NCI-H1436 treated with DMSO at 0.1 percent for 48 hours (cell line): Measurements from ENCODE around the gene UBR7.

Source experiments
- DNase-seq: peaks from one replicate; lab custom pipeline; 2025; lab: John Stamatoyannopoulos, UW

The UBR7 gene

DNA sequence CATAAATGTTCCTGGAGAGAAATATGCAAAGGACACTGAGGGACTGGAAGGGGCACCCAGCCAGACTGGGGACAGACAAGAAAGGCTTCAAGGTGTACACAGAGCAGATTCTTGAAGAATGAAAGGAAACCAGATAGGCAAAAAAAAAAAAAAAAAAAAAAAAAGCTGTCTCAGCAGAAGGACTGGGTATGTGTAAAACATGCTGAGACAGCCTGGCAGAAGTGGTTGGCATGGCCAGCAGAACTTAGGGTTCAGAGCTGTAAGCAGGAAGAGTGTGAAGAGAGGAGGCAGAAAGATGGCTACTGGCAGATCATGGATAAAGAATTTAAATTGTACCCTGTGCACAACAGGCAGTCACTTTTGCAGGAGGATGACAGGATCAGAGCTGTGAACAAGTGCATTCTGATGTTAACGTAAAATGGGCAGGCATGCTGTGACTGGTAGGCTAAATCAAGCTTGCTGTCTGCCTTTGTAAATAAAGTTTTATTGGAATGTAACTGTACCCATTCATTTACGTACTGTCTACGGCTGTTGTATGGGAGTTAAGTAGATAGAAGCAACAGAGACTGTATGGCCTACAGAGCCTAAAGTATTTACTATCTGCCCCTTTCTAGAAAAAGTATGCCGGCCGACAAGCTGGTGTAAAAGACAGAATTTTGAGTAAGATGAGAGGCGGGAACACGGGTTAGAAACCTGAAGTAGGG is 42.2 kb downstream of the UBR7 start:
- DNase-seq: no peak

DNA sequence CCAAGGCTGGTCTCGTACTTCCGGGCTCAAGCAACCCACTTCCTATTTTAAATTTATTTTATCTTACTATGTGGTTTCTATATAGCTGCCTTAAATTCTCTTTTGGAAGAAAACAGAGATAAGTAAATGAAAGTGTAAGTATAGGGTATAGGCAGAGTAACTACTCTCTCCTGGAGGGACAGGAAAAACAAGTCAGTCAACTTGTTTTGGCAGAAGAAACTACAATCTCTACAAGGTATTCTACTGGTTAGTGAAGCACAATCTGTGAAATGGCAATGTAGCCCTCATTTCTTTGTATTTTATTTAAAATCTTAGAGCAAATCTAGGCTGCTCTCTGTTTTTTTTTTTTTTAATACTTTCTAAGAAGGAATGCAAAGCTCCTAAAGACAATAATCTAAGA is 55.4 kb downstream of the UBR7 start:
- DNase-seq: no peak

DNA sequence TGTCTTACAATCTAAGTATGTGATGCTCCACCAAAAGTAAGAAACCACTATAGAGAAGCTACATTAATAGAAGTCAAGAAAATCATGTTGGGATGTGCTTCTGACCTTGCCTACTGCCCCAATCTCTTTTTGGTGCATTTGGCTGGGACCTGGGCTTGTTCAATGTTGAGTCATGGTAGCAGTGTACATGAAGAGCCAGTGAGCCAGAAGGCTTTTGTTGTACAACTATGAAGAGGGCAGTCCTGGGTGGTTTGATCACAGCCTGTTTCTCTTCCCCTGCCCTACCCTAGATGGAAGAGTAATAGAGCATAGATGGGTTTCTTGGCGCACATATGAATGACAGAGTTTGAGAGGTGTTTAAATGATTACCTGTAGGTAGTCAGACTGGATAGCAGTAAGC is 56.4 kb downstream of the UBR7 start:
- no peak for DNase-seq

DNA sequence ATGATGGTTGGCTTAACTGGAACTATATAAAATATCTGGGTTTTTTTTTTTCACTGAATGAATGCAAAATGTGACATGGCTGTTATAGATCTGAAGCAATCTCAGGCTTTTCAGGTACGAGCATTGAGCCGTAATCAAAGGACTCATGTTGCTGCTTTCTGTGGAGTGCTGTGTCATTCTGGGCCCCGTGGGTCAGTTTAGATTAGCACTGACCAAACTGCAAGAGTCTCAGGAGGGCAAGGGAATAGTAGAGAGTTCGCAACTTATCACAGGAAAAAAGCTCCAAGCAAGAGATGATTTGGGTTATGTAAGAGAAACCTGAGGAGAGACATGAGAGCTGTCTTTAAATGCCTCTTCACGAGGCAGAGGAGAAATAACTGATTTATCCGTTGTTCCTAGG is 59.1 kb downstream of the UBR7 start:
- no peak for DNase-seq

DNA sequence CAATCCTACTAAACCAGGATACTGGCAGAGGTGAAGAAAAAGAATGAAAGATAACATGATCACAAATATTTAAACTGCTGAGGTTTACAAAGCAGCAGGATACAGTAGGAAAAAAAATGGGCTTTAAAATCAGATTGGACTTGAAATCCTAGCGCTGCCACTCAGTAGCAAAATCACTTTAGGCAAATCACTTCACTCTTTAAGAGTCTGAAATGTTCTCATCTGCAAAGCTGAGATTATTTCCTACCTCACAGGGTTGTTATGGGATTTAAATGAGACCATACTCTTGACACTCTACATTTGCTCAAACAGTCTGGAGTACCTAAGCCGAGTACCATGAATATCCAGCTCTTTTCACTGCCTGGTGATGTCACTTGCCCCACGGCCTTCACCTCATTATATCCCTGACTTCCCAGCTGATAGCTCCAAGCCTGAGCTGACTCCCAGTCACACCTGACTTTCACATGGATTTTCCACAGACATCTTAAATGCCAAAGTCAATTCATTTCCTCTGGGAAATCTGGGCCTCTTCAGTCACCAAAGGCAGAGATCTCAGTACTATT is 60.2 kb downstream of the UBR7 start:
- no peak for DNase-seq

DNA sequence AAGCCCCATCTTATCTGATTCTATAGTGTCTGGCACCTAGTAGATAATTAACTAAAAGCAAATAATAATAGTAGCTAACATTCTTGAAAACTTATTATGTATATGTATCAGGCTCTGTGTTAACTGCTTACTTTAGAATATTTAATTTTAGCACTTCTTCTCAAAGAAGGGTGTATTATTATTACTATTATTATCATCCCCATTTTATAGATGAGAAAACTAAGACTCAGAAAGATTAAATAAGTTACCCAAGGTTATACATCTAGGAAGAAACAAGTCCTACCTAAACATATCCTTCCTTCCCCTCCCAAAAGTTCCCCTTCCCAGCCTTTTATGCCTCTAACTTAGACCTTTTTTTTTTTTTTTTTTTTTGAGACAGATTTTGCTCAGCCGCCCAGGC is 61.4 kb downstream of the UBR7 start:
- DNase-seq: no peak

DNA sequence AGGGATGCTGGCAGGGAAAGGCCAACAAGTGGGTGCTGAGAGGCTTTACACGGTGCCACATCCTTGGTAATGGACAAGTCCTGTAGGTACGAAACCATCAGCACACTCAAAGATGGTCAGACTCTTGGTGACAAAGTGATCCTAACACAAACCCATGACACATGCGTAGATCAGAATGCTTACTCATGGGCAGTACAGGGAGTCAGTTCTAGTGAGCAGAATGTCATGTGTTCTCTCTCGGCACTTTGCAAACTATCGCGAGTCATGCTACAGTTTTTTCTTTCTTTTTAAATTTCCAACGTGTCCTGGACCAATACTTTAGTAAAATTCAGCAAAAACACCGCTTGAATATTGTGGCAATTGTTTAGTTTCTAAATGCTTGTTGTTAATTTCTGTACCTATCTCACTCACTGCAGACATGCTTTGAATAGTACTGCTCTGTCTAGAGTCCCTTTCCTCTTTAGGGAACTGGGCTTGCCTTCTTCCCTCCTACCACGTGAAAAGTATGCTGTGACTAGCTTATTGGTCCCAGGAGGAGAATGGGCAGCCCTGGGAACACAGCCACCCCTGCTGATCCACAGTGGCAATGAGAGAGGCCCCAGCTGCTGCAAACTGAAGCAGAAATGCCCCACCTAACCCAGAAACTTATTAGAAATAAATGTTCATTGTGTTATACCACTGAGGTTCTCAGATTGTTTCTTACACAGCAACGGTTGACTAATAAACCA is 62.4 kb downstream of the UBR7 start:
- DNase-seq: no peak

DNA sequence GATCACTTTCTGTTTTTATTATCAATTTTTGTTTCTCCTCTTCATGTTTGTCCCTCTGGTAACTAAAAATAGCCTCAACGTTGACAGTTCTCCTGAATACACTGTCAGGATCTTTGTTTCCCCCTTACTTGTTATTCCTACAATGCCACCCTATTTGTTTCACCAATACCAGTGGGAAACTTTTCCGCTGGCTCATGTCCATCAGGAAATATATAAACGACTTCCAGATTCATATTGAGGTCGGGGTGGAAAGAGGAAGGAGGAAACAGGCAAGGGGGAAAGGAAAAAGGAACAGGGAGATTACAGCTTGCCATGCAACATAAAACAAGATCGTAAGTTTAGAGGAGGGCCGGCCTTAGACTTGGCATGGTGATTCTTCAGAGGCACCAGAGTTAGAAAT is 64.1 kb downstream of the UBR7 start:
- no peak for DNase-seq

DNA sequence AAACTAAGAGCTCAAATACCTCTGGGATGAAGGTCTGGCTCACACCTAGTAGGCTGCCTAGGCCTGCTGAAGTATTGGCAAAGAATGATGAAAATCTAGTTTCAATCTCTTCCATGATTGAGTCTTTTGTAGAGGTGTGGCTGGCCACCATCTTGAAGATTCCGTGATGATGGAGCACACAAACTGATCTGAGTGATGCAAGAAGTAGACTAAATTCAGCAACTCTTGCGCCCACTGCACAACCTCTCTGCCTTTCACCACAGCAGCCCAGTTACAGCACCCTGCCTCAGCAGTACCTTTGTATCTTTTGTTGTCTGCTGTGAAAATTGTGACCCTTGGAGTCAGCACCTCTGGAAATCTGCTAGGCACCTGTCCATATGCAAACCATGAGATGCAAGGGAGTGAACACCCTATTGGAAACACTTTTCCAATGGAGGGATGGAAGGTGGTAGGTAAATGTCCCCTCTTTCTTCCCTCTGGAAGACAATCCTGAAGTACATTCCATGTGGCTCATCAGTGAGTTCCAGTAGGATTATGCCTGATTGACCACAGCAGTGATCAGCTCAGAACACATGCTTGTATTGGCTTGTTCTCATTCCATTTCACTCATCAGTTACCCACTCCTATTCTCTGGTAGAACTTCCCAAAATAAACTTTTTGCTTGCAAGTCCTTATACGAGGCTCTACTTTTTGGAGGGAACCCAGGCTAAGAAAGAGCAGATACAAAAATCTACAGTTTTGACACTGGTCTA is 67.2 kb downstream of the UBR7 start:
- DNase-seq: no peak

DNA sequence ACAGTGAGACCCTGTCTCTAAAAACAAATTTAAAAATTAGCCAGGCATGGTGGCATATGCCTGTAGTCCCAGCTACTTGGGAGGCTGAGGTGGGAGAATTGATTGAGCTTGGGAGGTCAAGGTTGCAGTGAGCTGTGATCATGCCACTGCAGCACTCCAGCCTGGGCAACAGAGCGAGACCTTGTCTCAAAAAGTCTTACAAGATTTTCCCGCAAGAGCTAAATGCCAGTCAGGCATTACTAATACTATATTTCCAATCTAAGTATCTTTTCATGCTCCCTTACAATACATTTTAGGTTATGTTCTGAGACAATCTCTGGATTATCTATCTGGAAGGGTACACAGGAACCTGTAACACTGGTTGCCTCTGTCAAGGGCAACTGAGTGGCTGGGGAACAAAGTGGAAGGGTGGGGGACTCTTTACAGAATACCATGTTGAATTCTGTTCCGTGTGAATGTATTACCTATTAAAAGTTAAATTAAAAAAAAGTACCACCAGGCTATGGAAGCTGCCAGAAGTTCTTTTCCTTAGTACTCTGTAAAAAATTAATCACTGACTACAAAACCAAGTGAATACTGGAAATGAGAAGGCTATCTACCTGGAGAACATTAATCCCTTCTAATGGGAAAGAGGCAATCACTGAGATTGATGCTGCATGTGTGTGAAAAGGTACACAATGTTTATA is 69.1 kb downstream of the UBR7 start:
- DNase-seq: no peak
